ENCODE measurements around the gene RAB21. TPM values are rescaled to one million over a fixed set of nuclear protein-coding genes. Genes with fewer than 3 reads are reported as not detected.

The RAB21 gene
- total RNA-seq, 1 donor from 2014 or later = 83.8 TPM

- no peak for TF ChIP-seq CTCF (IDR thresholded peaks at IDR 0.05)
- H3K27me3 ChIP-seq = no peaks in the 10 kb centered on the region
- DNase-seq (no peak), ATAC-seq (no peak)
- no peaks in the 10 kb centered on the region for H3K36me3 ChIP-seq
- H3K9me3 ChIP-seq = no peaks in the 10 kb centered on the region
- intact Hi-C loops (cut with DNase I) = no loop called here
- no peak overlapping the region for H3K27ac ChIP-seq
- no peak overlapping the region for H3K4me3 ChIP-seq
- H3K4me1 ChIP-seq = no peaks in the 10 kb centered on the region
These were observed 10.0 kb upstream of the RAB21 start for GRCh38 chr12:71744522-71745300.

GRCh38 chr12:71746974-71747611, 7.6 kb upstream of the RAB21 start:
- peak; percentile 98 for ATAC-seq
- intact Hi-C loops (cut with DNase I) = no loop called here
- no peaks in the 10 kb centered on the region for H3K4me1 ChIP-seq
- TF ChIP-seq CTCF (IDR thresholded peaks at IDR 0.05) = peak; percentile 78
- no peaks in the 10 kb centered on the region for H3K9me3 ChIP-seq
- no peak for DNase-seq
- no peak overlapping the region for H3K4me3 ChIP-seq
- no peak overlapping the region for H3K27ac ChIP-seq
- no peaks in the 10 kb centered on the region for H3K36me3 ChIP-seq
- H3K27me3 ChIP-seq = no peaks in the 10 kb centered on the region

- TF ChIP-seq CTCF (IDR thresholded peaks at IDR 0.05) = no peak
- intact Hi-C loops (cut with DNase I) = no loop called here
- no peak for ATAC-seq
- Histone ChIP-seq H3K36me3 (no peaks in the 10 kb centered on the region), H3K27ac (no peak overlapping the region), H3K27me3 (no peaks in the 10 kb centered on the region), H3K4me3 (no peak overlapping the region), H3K9me3 (no peaks in the 10 kb centered on the region), H3K4me1 (no peaks in the 10 kb centered on the region)
- no peak for DNase-seq
These were observed 6.4 kb upstream of the RAB21 start for GRCh38 chr12:71748081-71748850.

DNA sequence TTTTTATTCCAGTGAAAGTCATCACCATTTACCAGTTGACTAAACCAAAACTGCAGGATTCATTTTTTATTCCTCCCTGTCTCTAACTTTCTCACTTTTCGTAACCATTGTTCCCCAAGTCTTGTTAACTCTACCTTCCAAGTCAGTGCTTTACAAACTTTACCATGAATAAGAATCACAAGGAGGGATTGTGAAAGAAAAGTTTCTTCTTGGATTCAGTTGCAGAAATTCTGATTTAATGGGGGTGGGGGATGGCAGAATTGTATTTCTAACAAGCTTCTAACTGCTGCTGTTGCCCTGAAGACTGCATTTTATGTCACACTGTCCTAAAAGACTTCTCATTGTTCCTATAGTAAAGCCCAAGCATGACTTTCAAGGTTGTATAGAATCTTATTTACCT, 5.0 kb upstream of the RAB21 start:
- ATAC-seq (no peak), DNase-seq (no peak)
- Histone ChIP-seq H3K27me3 (no peaks in the 10 kb centered on the region), H3K9me3 (no peaks in the 10 kb centered on the region), H3K27ac (no peak overlapping the region), H3K36me3 (no peaks in the 10 kb centered on the region), H3K4me3 (no peak overlapping the region), H3K4me1 (no peaks in the 10 kb centered on the region)
- intact Hi-C loops (cut with DNase I) = no loop called here
- no peak for TF ChIP-seq CTCF (IDR thresholded peaks at IDR 0.05)

DNA sequence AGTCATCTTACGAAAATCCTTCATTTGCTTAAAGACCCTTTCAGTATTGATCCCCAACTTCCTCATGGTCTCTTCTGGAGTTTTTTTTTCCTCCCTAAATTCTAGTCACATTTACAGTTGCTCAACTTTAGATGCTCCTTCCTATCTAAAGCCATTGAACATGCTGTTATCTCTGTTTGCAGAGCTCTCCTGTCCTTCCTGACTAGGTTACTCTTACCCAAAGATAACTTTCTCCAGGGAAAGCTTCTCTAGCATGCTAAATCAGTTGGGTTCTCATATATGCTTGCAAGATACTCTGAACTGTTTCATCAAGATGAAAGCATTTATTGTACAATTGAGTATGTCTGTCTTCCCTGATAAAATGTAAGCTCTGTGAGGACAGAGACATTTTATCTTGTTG, 1.8 kb upstream of the RAB21 start:
- Histone ChIP-seq H3K27ac (no peak overlapping the region), H3K27me3 (no peaks in the 10 kb centered on the region), H3K9me3 (no peaks in the 10 kb centered on the region), H3K4me1 (peaks cover 15% of the 10 kb centered on the region), H3K36me3 (peaks cover 8% of the 10 kb centered on the region), H3K4me3 (no peak overlapping the region)
- ATAC-seq (no peak), DNase-seq (no peak)
- no peak for TF ChIP-seq CTCF (IDR thresholded peaks at IDR 0.05)
- intact Hi-C loops (cut with DNase I) = no loop called here
